Osteocyte (in vitro differentiated cells): ENCODE measurements around the gene REEP1. TPM values are rescaled to one million over a fixed set of nuclear protein-coding genes. Genes with fewer than 3 reads are reported as not detected.
A peak's percentile ranks its signal among the peaks of the same experiment; 100 is the strongest.

Experiments used
- DNase-seq: peaks from one replicate; pipeline ENCODE4 v3.0.0; 2021; ENCODE audit warnings: mixed read lengths; ENCODE audit not compliant: unreplicated experiment; ENCODE audit errors: extremely low spot score
- H3K27ac Mint-ChIP-seq: one replicate; pipeline ENCODE4 v1.8.0; 2021; ENCODE audit warnings: mild to moderate bottlenecking, mixed read lengths; ENCODE audit not compliant: unreplicated experiment
- H3K27me3 Mint-ChIP-seq: one replicate; pipeline ENCODE4 v1.8.0; 2021; ENCODE audit warnings: mixed read lengths; ENCODE audit not compliant: unreplicated experiment
- H3K36me3 Mint-ChIP-seq: one replicate; pipeline ENCODE4 v1.8.0; 2021; ENCODE audit warnings: mixed read lengths; ENCODE audit not compliant: unreplicated experiment
- H3K4me1 Mint-ChIP-seq: one replicate; pipeline ENCODE4 v1.8.0; 2021; ENCODE audit warnings: mixed read lengths; ENCODE audit not compliant: unreplicated experiment
- H3K4me3 Mint-ChIP-seq: one replicate; pipeline ENCODE4 v1.8.0; 2021; ENCODE audit warnings: mild to moderate bottlenecking, moderate library complexity, mixed read lengths; ENCODE audit not compliant: unreplicated experiment
- H3K9me3 Mint-ChIP-seq: one replicate; pipeline ENCODE4 v1.8.0; 2021; ENCODE audit warnings: mixed read lengths; ENCODE audit not compliant: unreplicated experiment
- total RNA-seq: library from RNA; stranded (reverse); gene quantifications from 2 replicates; pipeline ENCODE4 v1.2.1, GENCODE V29; 2021
- TF ChIP-seq, protein P1 (sequence below): fragments of 200-600 bp; sonication (generic); IDR thresholded peaks from 2 replicates; pipeline ENCODE4 v1.5.0; 2021; ENCODE audit warnings: antibody characterized with exemption, mild to moderate bottlenecking, moderate library complexity

Gene REEP1
- total RNA-seq, 1 donor from 2014 or later: not detected

DNA sequence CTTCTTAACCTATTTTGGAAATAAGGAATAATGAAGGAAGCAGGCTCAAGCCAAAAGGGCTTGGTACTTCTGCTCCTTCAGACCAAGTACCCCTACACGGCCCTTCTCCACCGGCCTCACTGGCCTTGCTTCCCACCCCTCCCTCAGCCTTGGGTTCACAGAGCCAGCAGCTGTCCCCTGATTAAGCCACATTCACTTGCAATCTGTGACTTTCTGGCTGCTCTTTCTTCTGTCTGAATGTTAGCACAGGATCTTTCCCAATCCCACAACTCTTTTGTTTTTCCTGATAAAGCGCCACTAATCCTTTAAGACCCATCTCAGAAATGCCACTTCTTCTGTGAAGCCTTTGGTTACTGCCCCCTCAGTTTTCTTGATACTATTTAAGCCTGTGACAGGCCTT lies 52.4 kb downstream of the REEP1 start:
- Mint-ChIP-seq H3K27ac (no peak overlapping the region), H3K4me1 (no peaks in the 10 kb centered on the region)

DNA sequence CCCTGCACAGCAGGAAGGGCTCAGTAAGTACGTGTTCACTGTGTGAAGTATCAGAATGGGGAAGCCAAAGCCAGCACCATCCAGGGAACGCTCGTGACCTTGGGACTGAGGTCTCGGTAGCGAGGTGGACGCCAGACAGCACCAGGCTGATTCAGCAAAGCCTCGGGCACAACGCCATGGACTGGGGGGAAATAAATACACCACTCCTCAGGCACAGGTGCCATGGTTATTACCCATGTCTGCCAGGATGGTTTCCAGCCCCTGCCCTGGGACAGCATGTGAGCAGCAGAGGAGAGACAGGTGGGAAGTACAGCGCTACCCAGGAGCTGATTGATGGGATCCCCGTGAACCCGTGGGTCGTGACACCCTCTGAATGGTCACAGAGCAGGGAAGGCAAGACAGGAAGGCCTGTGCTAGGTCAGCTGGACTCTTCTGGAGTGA lies 53.0 kb downstream of the REEP1 start:
- Mint-ChIP-seq H3K27me3 (peaks cover 36% of the 10 kb centered on the region), H3K9me3 (no peaks in the 10 kb centered on the region), H3K27ac (no peak overlapping the region), H3K4me1 (no peaks in the 10 kb centered on the region), H3K4me3 (no peak overlapping the region), H3K36me3 (no peaks in the 10 kb centered on the region)
- TF ChIP-seq, protein P1, sequence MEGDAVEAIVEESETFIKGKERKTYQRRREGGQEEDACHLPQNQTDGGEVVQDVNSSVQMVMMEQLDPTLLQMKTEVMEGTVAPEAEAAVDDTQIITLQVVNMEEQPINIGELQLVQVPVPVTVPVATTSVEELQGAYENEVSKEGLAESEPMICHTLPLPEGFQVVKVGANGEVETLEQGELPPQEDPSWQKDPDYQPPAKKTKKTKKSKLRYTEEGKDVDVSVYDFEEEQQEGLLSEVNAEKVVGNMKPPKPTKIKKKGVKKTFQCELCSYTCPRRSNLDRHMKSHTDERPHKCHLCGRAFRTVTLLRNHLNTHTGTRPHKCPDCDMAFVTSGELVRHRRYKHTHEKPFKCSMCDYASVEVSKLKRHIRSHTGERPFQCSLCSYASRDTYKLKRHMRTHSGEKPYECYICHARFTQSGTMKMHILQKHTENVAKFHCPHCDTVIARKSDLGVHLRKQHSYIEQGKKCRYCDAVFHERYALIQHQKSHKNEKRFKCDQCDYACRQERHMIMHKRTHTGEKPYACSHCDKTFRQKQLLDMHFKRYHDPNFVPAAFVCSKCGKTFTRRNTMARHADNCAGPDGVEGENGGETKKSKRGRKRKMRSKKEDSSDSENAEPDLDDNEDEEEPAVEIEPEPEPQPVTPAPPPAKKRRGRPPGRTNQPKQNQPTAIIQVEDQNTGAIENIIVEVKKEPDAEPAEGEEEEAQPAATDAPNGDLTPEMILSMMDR: no peak
- peak; percentile 81 for DNase-seq

More for the DNA sequence above, 52.4 kb downstream of the REEP1 start:
- DNase-seq: peak; percentile 38
- TF ChIP-seq, protein P1: no peak
- Mint-ChIP-seq H3K4me3 (no peak overlapping the region), H3K27me3 (peaks cover 41% of the 10 kb centered on the region), H3K36me3 (no peaks in the 10 kb centered on the region), H3K9me3 (no peaks in the 10 kb centered on the region)

DNA sequence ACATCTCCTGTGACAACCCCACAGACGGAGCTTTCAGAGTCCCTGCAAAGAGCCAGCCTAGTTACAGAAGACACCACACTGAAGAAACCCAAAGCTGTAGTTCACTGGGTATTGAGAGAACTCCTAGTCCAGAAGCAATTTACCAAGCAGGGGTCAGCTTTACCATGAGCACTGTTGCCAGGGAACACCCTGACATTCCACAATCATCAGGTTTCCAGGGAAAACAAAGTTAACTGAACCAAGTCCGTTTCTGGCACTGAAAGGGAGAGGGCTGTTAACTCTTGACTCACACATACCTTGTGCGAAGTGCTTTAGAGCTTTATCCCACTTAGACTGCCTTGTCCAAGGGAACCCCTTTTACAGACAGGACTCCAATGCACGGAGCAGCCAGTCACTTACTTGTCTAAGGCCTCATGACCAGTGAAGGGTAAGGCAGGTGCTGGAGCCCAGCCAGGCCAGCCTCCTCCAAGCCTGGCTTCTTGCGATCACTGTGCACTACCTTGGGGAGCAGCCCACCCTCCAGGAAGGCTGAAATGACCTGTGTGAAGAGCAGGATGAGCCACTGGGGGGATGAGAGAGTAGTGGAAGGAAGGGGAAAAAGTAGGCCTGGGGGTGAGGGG lies 53.9 kb downstream of the REEP1 start:
- peaks cover 30% of the 10 kb centered on the region for H3K27me3 Mint-ChIP-seq
- H3K9me3 Mint-ChIP-seq: no peaks in the 10 kb centered on the region
- peak; percentile 38 for DNase-seq
- H3K4me1 Mint-ChIP-seq: no peaks in the 10 kb centered on the region
- no peak overlapping the region for H3K27ac Mint-ChIP-seq
- no peaks in the 10 kb centered on the region for H3K36me3 Mint-ChIP-seq
- H3K4me3 Mint-ChIP-seq: no peak overlapping the region
- TF ChIP-seq, protein P1: no peak

DNA sequence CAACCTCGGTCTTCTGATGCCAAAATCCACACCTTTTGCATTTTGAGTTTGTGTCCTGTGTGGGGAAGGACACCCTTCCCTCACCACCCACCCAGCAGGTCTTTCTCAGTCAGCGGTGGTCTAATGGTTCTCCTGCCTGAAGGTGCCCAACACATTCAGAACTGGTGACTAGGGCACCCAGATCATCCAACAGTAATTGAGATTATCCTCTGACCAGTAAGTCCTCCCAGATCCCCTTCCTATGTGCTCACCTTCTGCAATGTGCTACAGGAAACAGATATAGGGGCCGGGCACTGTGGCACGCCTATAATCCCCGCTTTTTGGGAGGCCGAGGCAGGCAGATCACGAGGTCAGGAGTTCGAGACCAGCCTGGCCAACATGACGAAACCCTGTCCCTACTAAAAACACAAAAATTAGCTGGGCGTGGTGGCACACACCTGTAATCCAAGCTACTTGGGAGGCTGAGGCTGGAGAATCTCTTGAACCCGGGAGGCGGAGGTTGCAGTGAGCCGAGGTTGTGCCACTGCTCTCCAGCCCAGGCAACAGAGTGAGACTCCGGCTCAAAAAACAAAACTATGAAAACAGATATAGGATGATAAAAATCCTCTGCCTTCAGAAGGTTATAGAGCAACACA lies 56.2 kb downstream of the REEP1 start:
- Mint-ChIP-seq H3K9me3 (no peaks in the 10 kb centered on the region), H3K27ac (no peak overlapping the region), H3K36me3 (no peaks in the 10 kb centered on the region), H3K4me3 (no peak overlapping the region), H3K27me3 (peaks cover 21% of the 10 kb centered on the region), H3K4me1 (no peaks in the 10 kb centered on the region)
- TF ChIP-seq, protein P1: no peak
- DNase-seq: peak; percentile 51

DNA sequence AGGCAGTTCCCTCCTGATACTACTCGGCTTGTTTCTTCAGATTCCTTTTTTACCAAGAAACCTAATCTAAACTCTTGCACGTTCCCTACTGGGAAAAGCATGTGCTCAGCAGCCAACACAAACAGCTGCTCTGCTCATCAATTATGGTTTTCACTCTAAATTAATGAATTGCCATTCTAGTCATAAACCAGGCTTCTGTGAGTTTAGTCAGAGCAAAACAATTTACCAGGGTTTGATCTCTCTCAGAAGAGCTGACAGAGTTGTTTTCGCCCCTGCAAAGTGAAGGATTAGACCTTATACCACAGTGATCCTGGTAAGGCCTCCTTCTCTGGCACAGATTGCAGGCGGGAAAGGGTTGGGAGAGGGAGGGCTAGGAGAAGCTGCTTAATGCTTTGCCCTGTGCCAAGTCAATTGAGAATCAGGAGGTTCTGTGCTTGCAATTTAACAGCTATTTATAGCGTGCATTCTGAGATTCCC lies 57.2 kb downstream of the REEP1 start:
- no peaks in the 10 kb centered on the region for H3K4me1 Mint-ChIP-seq
- TF ChIP-seq, protein P1: no peak
- H3K27ac Mint-ChIP-seq: no peak overlapping the region
- no peak overlapping the region for H3K4me3 Mint-ChIP-seq
- peaks cover 12% of the 10 kb centered on the region for H3K27me3 Mint-ChIP-seq
- DNase-seq: peak; percentile 21
- no peaks in the 10 kb centered on the region for H3K36me3 Mint-ChIP-seq
- H3K9me3 Mint-ChIP-seq: no peaks in the 10 kb centered on the region
